NCI-H2081 treated with DMSO at 0.1 percent for 48 hours (cell line): ENCODE measurements around the gene CCDC146.
"Not testable (repeated sequence)": the region's sequence is repeated elsewhere in the genome, so short reads cannot be mapped to it uniquely, and the experiment has no call there.

ENCODE experiments used
- DNase-seq: peaks from one replicate; lab custom pipeline; 2025; lab: John Stamatoyannopoulos, UW

Gene CCDC146

DNA sequence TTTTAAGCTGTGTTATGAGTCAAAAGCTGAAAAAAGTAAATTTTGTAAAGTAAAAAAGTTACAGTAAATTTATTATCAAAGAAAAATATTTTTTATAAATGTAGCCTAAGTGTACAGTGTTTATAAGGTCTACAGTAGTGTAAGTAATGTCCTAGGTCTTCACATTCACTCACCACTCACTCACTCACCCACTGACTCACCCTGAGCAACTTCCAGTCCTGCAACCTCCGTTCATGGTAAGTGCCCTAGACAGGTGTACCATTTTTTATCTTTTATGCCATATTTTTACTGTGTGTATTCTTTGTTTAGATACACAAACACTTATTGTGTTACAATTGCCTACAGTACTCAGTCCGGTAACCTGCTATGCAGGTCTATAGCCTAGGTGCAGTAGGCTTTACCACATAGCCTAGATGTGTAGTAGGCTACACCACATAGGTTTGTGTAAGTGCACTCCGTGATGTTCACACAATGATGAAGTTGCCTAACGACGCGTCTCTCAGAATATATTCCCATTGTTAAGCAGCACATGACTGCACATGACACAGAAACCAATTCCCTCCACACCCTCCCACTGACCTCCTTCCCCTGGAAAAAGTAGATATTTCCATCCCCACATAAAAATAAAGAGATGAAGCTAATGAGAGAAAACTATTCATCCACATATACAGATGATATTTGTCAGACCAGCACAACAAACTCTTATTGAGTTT, 122.0 kb downstream of the CCDC146 start:
- DNase-seq, result no peak

DNA sequence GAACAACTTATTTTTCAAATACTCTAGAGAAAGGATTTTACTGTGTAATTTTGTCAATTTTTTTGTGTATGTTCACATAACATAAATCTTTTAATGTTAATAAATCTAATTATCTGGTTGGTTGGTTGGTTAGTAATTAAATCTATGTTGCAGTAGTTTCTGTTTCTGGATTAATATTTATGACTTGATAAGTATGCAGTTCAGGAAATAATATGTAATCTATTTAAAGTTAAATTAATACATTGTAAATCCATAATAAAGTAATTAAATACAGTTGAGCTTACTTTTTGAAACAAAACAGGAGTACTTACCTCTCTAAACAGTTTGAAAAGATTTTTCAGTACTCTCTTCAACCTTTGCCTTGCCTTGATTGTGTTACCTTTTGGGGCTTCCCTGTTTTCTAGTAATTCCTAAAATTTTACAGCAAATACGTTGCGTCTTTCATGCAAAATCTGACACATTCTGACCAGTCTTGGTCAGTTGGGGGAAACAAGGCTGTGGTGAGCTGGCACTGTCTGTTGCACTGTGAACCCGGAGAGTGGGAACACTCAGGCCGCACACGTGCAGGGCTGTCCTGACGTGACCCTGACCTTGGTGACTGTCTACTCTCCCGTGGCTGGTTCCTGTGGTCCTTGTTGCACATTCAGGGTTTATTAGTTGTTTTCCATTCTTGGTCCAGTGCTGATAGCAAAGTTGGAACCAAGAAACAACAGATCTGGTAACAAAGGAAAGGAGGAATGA, 122.8 kb downstream of the CCDC146 start:
- DNase-seq, result no peak

DNA sequence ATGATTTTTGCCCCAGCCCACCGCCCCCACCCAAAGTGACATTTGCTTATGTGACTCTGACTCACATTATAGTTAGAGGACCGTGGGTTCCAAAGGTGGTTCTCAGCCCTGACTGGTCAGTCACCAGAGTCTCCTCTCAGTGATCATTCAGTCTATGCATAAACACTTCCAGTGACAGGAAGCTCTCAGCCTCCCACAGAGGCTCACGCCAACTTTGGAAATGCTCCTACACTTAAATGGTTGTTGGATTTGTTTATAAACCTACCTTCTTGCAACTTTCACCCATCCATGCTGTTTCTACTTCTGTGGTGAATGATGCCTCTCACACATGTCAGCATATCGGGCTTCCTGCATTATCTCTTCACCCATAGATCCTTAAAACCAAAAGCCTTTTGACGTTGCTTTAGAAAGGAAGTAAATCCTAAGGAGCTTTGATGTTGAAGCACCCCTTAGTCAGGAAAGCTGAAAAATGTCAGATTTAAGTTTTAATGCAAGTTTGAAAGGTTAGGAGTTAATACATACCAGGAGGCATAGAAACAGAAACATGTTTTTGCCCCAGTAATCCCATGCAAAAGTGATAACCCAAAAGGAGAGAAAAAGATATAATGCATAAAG, 123.7 kb downstream of the CCDC146 start:
- DNase-seq, result no peak

DNA sequence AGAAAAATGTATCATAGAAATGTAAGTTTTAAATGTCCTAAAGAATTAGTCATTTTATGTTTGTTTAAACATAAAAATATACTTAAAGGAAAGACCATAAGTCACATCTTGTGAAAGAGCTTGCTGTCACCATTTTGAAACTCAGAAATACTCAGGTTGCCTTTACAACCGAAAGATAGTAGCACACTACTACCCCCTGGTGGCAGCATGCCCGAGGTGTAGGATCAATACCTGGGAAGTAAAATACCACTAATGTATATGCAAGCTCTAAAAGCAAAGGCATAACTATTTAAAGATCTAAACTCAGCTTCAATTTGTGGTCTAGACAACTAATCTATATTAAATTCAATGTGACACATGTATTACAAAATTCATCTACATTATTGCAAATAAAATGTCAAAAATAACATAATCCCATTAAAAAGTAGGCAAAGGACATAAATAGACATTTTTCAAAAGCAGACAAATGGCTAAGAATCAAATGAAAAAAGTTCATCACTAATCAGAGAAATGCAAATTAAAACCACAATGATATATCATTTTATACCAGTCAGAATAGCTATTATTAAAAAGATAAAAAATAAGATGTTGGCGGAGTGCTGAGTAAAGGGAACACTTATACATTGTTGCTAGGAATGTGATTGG, 124.9 kb downstream of the CCDC146 start:
- peak; percentile 77 for DNase-seq

- no peak for DNase-seq
Observed at GRCh38 chr7:77248154-77248553, 125.7 kb downstream of the CCDC146 start.

GRCh38 chr7:77252506-77252905, 130.1 kb downstream of the CCDC146 start:
- DNase-seq, result no peak

GRCh38 chr7:77253151-77253550, 130.7 kb downstream of the CCDC146 start:
- DNase-seq, result no peak

- no peak for DNase-seq
Observed at GRCh38 chr7:77254429-77254828, 132.0 kb downstream of the CCDC146 start.

DNA sequence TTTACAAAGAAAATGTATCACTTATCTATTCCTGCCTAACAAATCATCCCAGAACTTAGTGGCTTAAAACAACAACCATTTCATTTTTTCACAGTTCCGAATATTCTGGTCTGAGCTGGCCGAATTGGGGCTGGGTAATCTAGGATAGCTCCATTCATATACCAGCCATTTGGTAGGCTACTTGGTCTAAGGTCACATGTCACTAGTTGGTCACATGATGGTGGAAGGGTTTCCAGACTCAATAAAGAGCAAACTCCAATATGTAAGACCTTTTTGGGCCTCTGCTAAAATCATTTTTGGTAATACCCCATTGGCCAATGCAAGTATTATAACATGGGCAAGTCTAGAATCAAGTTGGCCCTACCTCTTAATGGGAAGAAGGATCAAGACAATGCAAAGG, 132.5 kb downstream of the CCDC146 start:
- no peak for DNase-seq

GRCh38 chr7:77258014-77258413, 135.6 kb downstream of the CCDC146 start:
- DNase-seq, result no peak

- DNase-seq, result peak; percentile 18
Observed at GRCh38 chr7:77258593-77258992, 136.2 kb downstream of the CCDC146 start.

DNA sequence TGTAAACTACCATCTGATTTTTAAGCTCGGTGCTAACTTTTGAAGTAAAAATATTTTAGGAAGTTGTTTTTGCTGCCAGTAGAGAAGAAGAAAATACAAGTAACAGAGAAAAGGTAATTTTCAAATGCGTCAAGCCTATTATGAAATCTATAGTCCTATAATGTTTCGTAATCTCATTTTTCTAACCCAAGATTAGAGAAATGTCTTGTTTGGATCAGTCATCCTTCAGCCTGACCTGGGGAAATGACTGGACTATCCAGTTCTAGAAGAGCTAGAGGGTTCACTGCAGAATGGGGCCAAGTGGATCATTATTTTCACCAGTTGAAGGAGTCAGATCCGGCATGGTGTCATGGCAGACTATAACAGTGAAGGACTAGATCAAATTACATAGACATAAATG, 139.9 kb downstream of the CCDC146 start:
- no peak for DNase-seq

DNA sequence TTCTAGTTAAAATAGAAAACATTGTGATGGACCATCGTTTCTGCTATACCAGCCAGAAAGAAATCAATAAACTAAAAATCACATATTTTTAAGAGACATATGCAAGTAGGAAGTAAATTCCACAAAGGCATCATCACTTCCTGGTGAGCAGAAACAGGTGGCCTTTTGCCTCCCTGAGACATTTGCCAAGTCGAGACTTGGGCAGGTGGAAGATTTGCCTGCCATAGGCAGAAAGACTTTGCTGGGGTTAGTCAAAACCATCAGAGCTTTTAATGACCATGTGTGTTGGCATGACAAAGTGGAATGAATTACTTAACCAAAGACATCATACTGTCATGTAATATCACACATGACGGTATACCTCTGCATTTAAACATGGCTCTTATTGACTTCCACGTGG, 143.3 kb downstream of the CCDC146 start:
- no peak for DNase-seq

GRCh38 chr7:77266291-77266794, 143.9 kb downstream of the CCDC146 start:
- DNase-seq, result no peak

GRCh38 chr7:77269360-77270093, 147.1 kb downstream of the CCDC146 start:
- DNase-seq, result no peak

GRCh38 chr7:77270094-77270480, 147.7 kb downstream of the CCDC146 start:
- DNase-seq, result no peak

- no peak for DNase-seq
Observed at GRCh38 chr7:77271766-77272165, 149.4 kb downstream of the CCDC146 start.

- not testable (repeated sequence) for DNase-seq
Observed at GRCh38 chr7:77275663-77276062, 153.2 kb downstream of the CCDC146 start.

GRCh38 chr7:77276120-77276519, 153.7 kb downstream of the CCDC146 start:
- no peak for DNase-seq

- no peak for DNase-seq
Observed at GRCh38 chr7:77281780-77282478, 159.5 kb downstream of the CCDC146 start.

GRCh38 chr7:77282897-77283296, 160.5 kb downstream of the CCDC146 start:
- no peak for DNase-seq
